B cell (primary cell): ENCODE results near the gene COL4A1.

Experiments used
- CTCF ChIP-seq: fragments of 200-600 bp; IDR thresholded peaks from one replicate; pipeline ENCODE4 v1.8.0; 2022; ENCODE audit warnings: antibody characterized with exemption, mild to moderate bottlenecking
- EZH2 ChIP-seq: IDR thresholded peaks from 2 replicates; pipeline ENCODE4 v1.6.1; 2012; ENCODE audit warnings: borderline replicate concordance, low read depth, mild to moderate bottlenecking, moderate library complexity, low read length; ENCODE audit not compliant: insufficient read depth, poor library complexity, severe bottlenecking

- TF ChIP-seq CTCF (no peak), EZH2 (no peak)
These were observed 148.7 kb downstream of the COL4A1 start for GRCh38 chr13:110158226-110158625.
